HCT116 (cell line): ENCODE data around the gene RAB33B. TPM values are rescaled to one million over a fixed set of nuclear protein-coding genes. Genes with fewer than 3 reads are reported as not detected.

Experiments used
- ATAC-seq: fragments of 200-7000 bp; cut with Tn5 transposase; 2 replicates; pipeline ENCODE4 v1.9.1; 2020; ENCODE audit warnings: mild to moderate bottlenecking, moderate library complexity
- BruUV-seq: library from RNA; stranded (reverse); fragments of 400-500 nt; replicated peaks from 2 replicates; lab custom pipeline; 2021; lab: Mats Ljungman, UMichigan
- CTCF ChIA-PET: fragments of 300-600 bp; sonication (Branson Sonifier 250); formaldehyde crosslinking; loops from one replicate; lab custom pipeline; 2021; ENCODE audit warnings: antibody characterized with exemption; lab: Charles Lee
- POLR2A ChIA-PET: fragments of 300-600, 350-600 bp; sonication (Branson Sonifier 250); formaldehyde crosslinking; loops from one replicate; lab custom pipeline; 2021; ENCODE audit warnings: antibody characterized with exemption; lab: Charles Lee
- RAD21 ChIA-PET, 2 experiments: fragments of 300-600 bp; sonication (Branson Sonifier 250); formaldehyde crosslinking; loops; one replicate each; lab custom pipeline; 2023; ENCODE audit warnings: low total read pairs in 2 of 2; ENCODE audit not compliant: uncharacterized antibody in 2 of 2, unreplicated experiment in 2 of 2, low non-redundant PET in 1 of 2; lab: Charles Lee
- DNase-seq: peaks from one replicate; pipeline ENCODE4 v3.0.0-alpha.2; 2010; ENCODE audit warnings: low read depth, low spot score
- H2AFZ ChIP-seq: fragments of 200-600 bp; shearing (Covaris generic), sonication (generic); 2 replicates; pipeline ENCODE4 v1.6.1; 2017; ENCODE audit warnings: low read depth, mixed run types, mixed read lengths, antibody characterized with exemption, low read length; ENCODE audit not compliant: poor library complexity, severe bottlenecking
- H3K27ac ChIP-seq: 2 replicates; pipeline ENCODE4 v1.5.1; 2012; ENCODE audit warnings: low read depth, low read length
- H3K27me3 ChIP-seq: fragments of 200-600 bp; sonication (generic); 2 replicates; pipeline ENCODE4 v1.6.1; 2016; ENCODE audit warnings: mixed run types, low read length, mixed read lengths; ENCODE audit not compliant: insufficient read depth
- H3K36me3 ChIP-seq, 2 experiments: fragments of 200-500 bp in 1 of 2; fragments of 200-600 bp in 1 of 2; sonication (Bioruptor generic) in 1 of 2; sonication (generic) in 1 of 2; 2 replicates each; pipeline versions ENCODE4 v1.5.1 to v1.6.1; 2014 to 2016; ENCODE audit warnings: low read length in 2 of 2, inconsistent platforms in 1 of 2, mixed read lengths in 1 of 2, mixed run types in 1 of 2; ENCODE audit not compliant: insufficient read depth in 2 of 2, control insufficient read depth in 1 of 2
- H3K4me1 ChIP-seq, 2 experiments: fragments of 200-600 bp in 1 of 2; sonication (generic) in 1 of 2; 2 replicates each; pipeline versions ENCODE4 v1.5.1 to v1.6.1; 2012 to 2017; ENCODE audit warnings: low read length in 2 of 2, inconsistent platforms in 1 of 2, mild to moderate bottlenecking in 1 of 2, mixed read lengths in 1 of 2, mixed run types in 1 of 2, moderate library complexity in 1 of 2; ENCODE audit not compliant: insufficient read depth in 2 of 2, control insufficient read depth in 1 of 2
- H3K4me2 ChIP-seq: fragments of 200-600 bp; sonication (generic); 2 replicates; pipeline ENCODE4 v1.6.1; 2017; ENCODE audit warnings: mixed run types, low read length, mixed read lengths
- H3K4me3 ChIP-seq, 2 experiments: fragments of 200-600 bp in 1 of 2; sonication (generic) in 1 of 2; replicated peaks in 1 of 2; 2 replicates each; pipeline ENCODE4 v1.5.1; 2011 to 2016; ENCODE audit warnings: low read length in 2 of 2, control low read depth in 1 of 2, low read depth in 1 of 2, mild to moderate bottlenecking in 1 of 2, mixed read lengths in 1 of 2, mixed run types in 1 of 2
- H3K79me2 ChIP-seq: fragments of 200-600 bp; sonication (generic); 2 replicates; pipeline ENCODE4 v1.6.1; 2017; ENCODE audit warnings: mild to moderate bottlenecking, mixed run types, low read length, moderate library complexity, mixed read lengths; ENCODE audit not compliant: insufficient read depth
- H3K9ac ChIP-seq: fragments of 200-600 bp; sonication (generic); 2 replicates; pipeline ENCODE4 v1.6.1; 2016; ENCODE audit warnings: low read length, mixed read lengths
- H3K9me2 ChIP-seq: fragments of 200-600 bp; sonication (generic), shearing (Covaris generic); 2 replicates; pipeline ENCODE4 v1.6.1; 2017; ENCODE audit warnings: mixed run types, mild to moderate bottlenecking, moderate library complexity; ENCODE audit not compliant: insufficient read depth
- H3K9me3 ChIP-seq, 2 experiments: fragments of 200-500 bp in 1 of 2; fragments of 200-600 bp in 1 of 2; sonication (Bioruptor generic) in 1 of 2; sonication (generic) in 1 of 2; 2 replicates each; pipeline ENCODE4 v1.6.1; 2014 to 2017; ENCODE audit warnings: low read length in 2 of 2, mixed read lengths in 2 of 2, inconsistent platforms in 1 of 2, low read depth in 1 of 2, mild to moderate bottlenecking in 1 of 2, mixed run types in 1 of 2, moderate library complexity in 1 of 2; ENCODE audit not compliant: control insufficient read depth in 1 of 2, insufficient read depth in 1 of 2
- H4K20me1 ChIP-seq: fragments of 200-600 bp; sonication (generic), shearing (Covaris generic); 2 replicates; pipeline ENCODE4 v1.6.1; 2017; ENCODE audit warnings: mixed run types, mild to moderate bottlenecking, moderate library complexity; ENCODE audit not compliant: insufficient read depth
- CTCF ChIP-seq, 3 experiments: fragments of 200-600 bp in 1 of 3; sonication (generic) in 1 of 3; IDR thresholded peaks in 2 of 3; conservative IDR thresholded peaks in 1 of 3; 2 replicates each; pipeline ENCODE4 v1.5.1; 2012 to 2017; ENCODE audit warnings: low read depth in 2 of 3, low read length in 2 of 3, antibody characterized with exemption in 1 of 3, borderline replicate concordance in 1 of 3, control low read depth in 1 of 3, mild to moderate bottlenecking in 1 of 3, mixed read lengths in 1 of 3, mixed run types in 1 of 3, moderate library complexity in 1 of 3; ENCODE audit not compliant: insufficient read depth in 1 of 3
- ELF1 ChIP-seq: IDR thresholded peaks from 2 replicates; pipeline ENCODE4 v1.6.1; 2012; ENCODE audit warnings: low read depth, borderline replicate concordance
- EZH2phosphoT487 ChIP-seq: fragments of 200-600 bp; IDR thresholded peaks from 2 replicates; pipeline ENCODE4 v1.6.1; 2018; ENCODE audit warnings: antibody characterized with exemption, borderline replicate concordance
- FOSL1 ChIP-seq: IDR thresholded peaks from 2 replicates; pipeline ENCODE4 v1.6.1; 2012; ENCODE audit warnings: low read depth
- JUND ChIP-seq: IDR thresholded peaks from 2 replicates; pipeline ENCODE4 v1.6.1; 2012
- MAX ChIP-seq: IDR thresholded peaks from 2 replicates; pipeline ENCODE4 v1.6.1; 2012
- RAD21 ChIP-seq: IDR thresholded peaks from 2 replicates; pipeline ENCODE4 v1.6.1; 2012; ENCODE audit warnings: low read depth, mild to moderate bottlenecking
- REST ChIP-seq: IDR thresholded peaks from 2 replicates; pipeline ENCODE4 v1.6.1; 2012; ENCODE audit warnings: low read depth
- SP1 ChIP-seq: IDR thresholded peaks from 2 replicates; pipeline ENCODE4 v1.6.1; 2012; ENCODE audit warnings: low read depth
- SRF ChIP-seq: IDR thresholded peaks from 2 replicates; pipeline ENCODE4 v1.6.1; 2012; ENCODE audit warnings: low read depth
- YY1 ChIP-seq: IDR thresholded peaks from 2 replicates; pipeline ENCODE4 v1.6.1; 2011; ENCODE audit warnings: low read length, low read depth, moderate library complexity, mild to moderate bottlenecking; ENCODE audit not compliant: insufficient replicate concordance; ENCODE audit errors: extremely low read depth
- ZBTB33 ChIP-seq: IDR thresholded peaks from 2 replicates; pipeline ENCODE4 v1.6.1; 2011; ENCODE audit warnings: mild to moderate bottlenecking, low read length, moderate library complexity; ENCODE audit not compliant: insufficient replicate concordance; ENCODE audit errors: extremely low read depth
- ZNF274 ChIP-seq: fragments of 200-500 bp; sonication (Bioruptor generic); IDR thresholded peaks from 2 replicates; pipeline ENCODE4 v1.6.1; 2014; ENCODE audit warnings: mild to moderate bottlenecking, low read depth, low read length, inconsistent platforms
- intact Hi-C: fragments of 100-400 bp; cut with micrococcal nuclease; formaldehyde crosslinking; loops from 2 replicates; pipeline ENCODE4 v1.10.0; 2022
- total RNA-seq: library from RNA; stranded (reverse); gene quantifications from one replicate; pipeline ENCODE4 v1.2.1, GENCODE V29; 2021; ENCODE audit not compliant: unreplicated experiment

Gene RAB33B
- total RNA-seq, 1 experiment from 2014 or later, result 5.4 TPM

GRCh38 chr4:139493176-139493575 is 39.3 kb downstream of the RAB33B start:
- no peaks in the 10 kb centered on the region for H4K20me1 ChIP-seq
- intact Hi-C loops, result no loop called here
- no peaks in the 10 kb centered on the region for H3K9me3 ChIP-seq
- DNase-seq (no peak), ATAC-seq (no peak)
- H3K36me3 ChIP-seq, result no peaks in the 10 kb centered on the region
- POLR2A ChIA-PET, result no interaction called here
- H3K79me2 ChIP-seq, result no peaks in the 10 kb centered on the region
- H3K4me2 ChIP-seq, result no peak overlapping the region
- no peak overlapping the region for H3K9ac ChIP-seq
- no peak overlapping the region for H3K27ac ChIP-seq
- no TSS peak for BruUV-seq
- RAD21 ChIA-PET, result no interaction called here
- H3K9me2 ChIP-seq, result no peaks in the 10 kb centered on the region
- H2AFZ ChIP-seq, result no peak overlapping the region
- H3K4me3 ChIP-seq, result no peak overlapping the region
- no peaks in the 10 kb centered on the region for H3K27me3 ChIP-seq
- no peaks in the 10 kb centered on the region for H3K4me1 ChIP-seq
- TF ChIP-seq ZNF274 (no peak), REST (no peak), JUND (no peak), EZH2phosphoT487 (no peak), ELF1 (no peak), MAX (no peak), FOSL1 (no peak), SRF (no peak), CTCF (IDR thresholded peaks at IDR 0.05 in 2 of 3, conservative IDR thresholded peaks at IDR 0.05 in 1 of 3; ENCODE audit: borderline replicate concordance in 1 of 3, insufficient read depth in 1 of 3, low read depth in 2 of 3, low read length in 2 of 3) (no peak), YY1 (no peak), RAD21 (no peak), ZBTB33 (no peak), SP1 (no peak)
- CTCF ChIA-PET, result no interaction called here
